HL-60 (cell line): ENCODE data around the gene CLDN7.

Experiments
- DNase-seq, 2 experiments: peaks; one replicate each; pipeline ENCODE4 v3.0.0-alpha.2; 2010 to 2020; ENCODE audit warnings: low read depth in 1 of 2, low spot score in 1 of 2
- H3K27ac ChIP-seq: fragments of 250-450 bp; sonication (Bioruptor Pico); replicated peaks from 2 replicates; pipeline ENCODE4 v1.5.1; 2020; ENCODE audit warnings: mild to moderate bottlenecking, moderate library complexity
- H3K27me3 ChIP-seq: fragments of 250-450 bp; sonication (Bioruptor Pico); 2 replicates; pipeline ENCODE4 v1.5.1; 2021; ENCODE audit warnings: mild to moderate bottlenecking, moderate library complexity; ENCODE audit not compliant: insufficient read depth, poor library complexity, severe bottlenecking
- H3K4me3 ChIP-seq: replicated peaks from 2 replicates; pipeline ENCODE4 v1.5.1; 2011; ENCODE audit warnings: mild to moderate bottlenecking, control low read depth, low read length; ENCODE audit not compliant: insufficient read depth
- CTCF ChIP-seq: IDR thresholded peaks from one replicate; pipeline ENCODE4 v1.5.1; 2011; ENCODE audit warnings: low read length, control low read depth, inconsistent platforms; ENCODE audit not compliant: insufficient read depth
- GABPA ChIP-seq: IDR thresholded peaks from 2 replicates; pipeline ENCODE4 v1.6.1; 2012; ENCODE audit warnings: low read depth
- POLR2AphosphoS5 ChIP-seq: IDR thresholded peaks from 2 replicates; pipeline ENCODE4 v1.6.1; 2012; ENCODE audit warnings: low read depth
- REST ChIP-seq: IDR thresholded peaks from 2 replicates; pipeline ENCODE4 v1.6.1; 2012; ENCODE audit warnings: low read depth; ENCODE audit not compliant: insufficient replicate concordance
- SPI1 ChIP-seq: IDR thresholded peaks from 2 replicates; pipeline ENCODE4 v1.6.1; 2012; ENCODE audit warnings: low read depth, mild to moderate bottlenecking, borderline replicate concordance

The CLDN7 gene

GRCh38 chr17:7234083-7234951 lies 28.0 kb downstream of the CLDN7 start, which contains the start of gene DVL2:
DVL2 (minus strand) TSS chr17:7234517; CDS start chr17:7234262, 255 bp downstream.
- DNase-seq: peak; percentile 82 to 87
- peak; percentile 80; the same call in 1 of the 2 replicates for TF ChIP-seq POLR2AphosphoS5
- no peak for TF ChIP-seq CTCF
- TF ChIP-seq SPI1: no peak
- Histone ChIP-seq H3K27ac (peak within 1 kb of the TSS; percentile 82), H3K27me3 (no peaks in the 10 kb centered on the region), H3K4me3 (peak within 1 kb of the TSS; percentile 68)

GRCh38 chr17:7233701-7234082 lies 28.6 kb downstream of the CLDN7 start:
- peak overlapping the region; percentile 68 for H3K4me3 ChIP-seq
- no peaks in the 10 kb centered on the region for H3K27me3 ChIP-seq
- no peak for TF ChIP-seq SPI1
- no peak for TF ChIP-seq POLR2AphosphoS5
- no peak for TF ChIP-seq GABPA
- TF ChIP-seq REST: no peak
- no peak for TF ChIP-seq CTCF
- peak overlapping the region; percentile 82 for H3K27ac ChIP-seq
- DNase-seq: no peak

- no peak for DNase-seq
- no peak for TF ChIP-seq REST
- TF ChIP-seq SPI1: no peak
- no peak for TF ChIP-seq CTCF
- no peak for TF ChIP-seq GABPA
- no peak for TF ChIP-seq POLR2AphosphoS5
- no peak overlapping the region for H3K4me3 ChIP-seq
- H3K27me3 ChIP-seq: no peaks in the 10 kb centered on the region
- no peak overlapping the region for H3K27ac ChIP-seq
Observed at GRCh38 chr17:7232114-7232513, 30.2 kb downstream of the CLDN7 start.
